GM18517 (cell line): ENCODE data around the gene TMEM219.

Source experiments
- ATAC-seq: cut with Tn5 transposase; IDR thresholded peaks from one replicate; pipeline ENCODE4 v1.9.1; 2021; ENCODE audit warnings: mild to moderate bottlenecking, moderate library complexity; ENCODE audit not compliant: unreplicated experiment

TMEM219 gene

DNA sequence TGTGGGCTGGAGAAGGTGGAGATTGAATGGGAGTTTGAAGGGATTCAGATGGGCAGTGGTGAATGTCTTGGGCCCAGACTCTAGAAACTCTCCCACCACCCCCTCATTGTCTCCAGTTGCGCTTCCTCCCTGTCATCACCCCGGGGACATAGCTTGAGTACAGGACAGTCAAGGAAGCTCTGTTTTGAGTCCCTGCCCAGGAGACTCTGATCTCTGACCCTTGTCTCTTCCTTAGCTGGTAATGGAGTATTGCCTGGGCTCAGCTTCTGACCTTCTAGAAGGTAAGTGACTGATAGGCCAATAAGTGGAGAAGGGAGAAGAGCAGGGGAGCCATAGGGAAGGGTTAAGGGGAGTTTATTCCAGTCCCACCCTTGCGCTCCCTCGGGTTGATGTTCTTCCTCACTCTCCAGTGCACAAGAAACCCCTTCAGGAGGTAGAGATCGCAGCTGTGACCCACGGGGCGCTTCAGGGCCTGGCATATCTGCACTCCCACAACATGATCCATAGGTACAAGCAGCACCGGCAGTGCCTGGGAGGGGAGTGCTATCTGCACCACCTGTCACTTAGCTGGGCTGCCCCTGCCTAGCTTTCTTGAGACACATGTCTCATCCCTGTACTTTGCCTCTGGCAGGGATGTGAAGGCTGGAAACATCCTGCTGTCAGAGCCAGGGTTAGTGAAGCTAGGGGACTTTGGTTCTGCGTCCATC, 16.8 kb downstream of the TMEM219 start:
- ATAC-seq: no peak

DNA sequence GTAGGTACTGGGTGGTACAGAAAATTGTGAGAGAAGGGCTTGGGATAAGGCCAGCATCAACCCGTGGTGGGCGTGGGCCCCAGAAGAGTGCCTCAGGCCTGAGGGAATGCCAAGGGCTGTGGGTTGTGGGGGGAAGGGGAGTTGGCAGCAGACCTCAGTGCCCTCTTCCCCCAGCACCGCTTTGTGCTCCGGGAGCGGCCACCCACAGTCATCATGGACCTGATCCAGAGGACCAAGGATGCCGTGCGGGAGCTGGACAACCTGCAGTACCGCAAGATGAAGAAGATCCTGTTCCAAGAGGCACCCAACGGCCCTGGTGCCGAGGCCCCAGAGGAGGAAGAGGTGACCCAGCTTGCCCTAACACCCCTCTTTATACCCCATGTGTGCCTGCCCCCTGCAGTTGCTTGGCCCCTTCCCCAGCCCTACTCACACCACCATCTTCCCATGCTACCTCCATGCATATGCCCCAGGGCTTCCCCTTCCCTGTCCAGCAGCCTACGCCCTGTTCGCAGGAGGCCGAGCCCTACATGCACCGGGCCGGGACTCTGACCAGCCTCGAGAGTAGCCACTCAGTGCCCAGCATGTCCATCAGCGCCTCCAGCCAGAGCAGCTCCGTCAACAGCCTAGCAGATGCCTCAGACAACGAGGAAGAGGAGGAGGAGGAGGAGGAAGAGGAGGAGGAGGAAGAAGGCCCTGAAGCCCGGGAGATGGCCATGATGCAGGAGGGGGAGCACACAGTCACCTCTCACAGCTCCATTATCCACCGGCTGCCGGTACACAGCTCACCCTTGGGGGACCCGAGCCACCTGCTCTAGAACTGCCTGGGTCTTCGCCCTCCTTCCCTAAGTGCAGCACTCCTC, 20.9 kb downstream of the TMEM219 start:
- ATAC-seq: no peak

- ATAC-seq: no peak
Measured at GRCh38 chr16:29983420-29984136, 21.7 kb downstream of the TMEM219 start.

GRCh38 chr16:29984137-29984763, 22.4 kb downstream of the TMEM219 start:
- ATAC-seq: no peak

DNA sequence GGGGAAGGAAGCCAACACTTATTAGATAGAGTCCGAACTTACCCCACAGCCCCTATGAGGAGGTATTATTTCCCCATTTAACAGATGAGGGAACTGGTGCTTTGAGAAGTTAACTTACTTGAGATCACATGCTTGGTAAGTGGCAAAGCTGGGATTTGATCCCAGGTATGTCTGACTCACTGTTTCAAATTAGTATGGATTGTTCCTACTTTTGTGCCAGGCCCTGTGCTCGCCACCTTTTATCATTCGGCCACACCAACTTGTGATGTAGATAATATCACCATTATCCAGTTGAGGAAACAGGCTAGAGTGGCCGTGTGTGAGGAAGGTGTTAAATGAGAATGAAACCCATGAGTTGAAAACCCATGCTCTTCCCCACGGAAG, 22.9 kb downstream of the TMEM219 start:
- ATAC-seq: no peak

- no peak for ATAC-seq
Measured at GRCh38 chr16:29985271-29985811, 23.5 kb downstream of the TMEM219 start.

DNA sequence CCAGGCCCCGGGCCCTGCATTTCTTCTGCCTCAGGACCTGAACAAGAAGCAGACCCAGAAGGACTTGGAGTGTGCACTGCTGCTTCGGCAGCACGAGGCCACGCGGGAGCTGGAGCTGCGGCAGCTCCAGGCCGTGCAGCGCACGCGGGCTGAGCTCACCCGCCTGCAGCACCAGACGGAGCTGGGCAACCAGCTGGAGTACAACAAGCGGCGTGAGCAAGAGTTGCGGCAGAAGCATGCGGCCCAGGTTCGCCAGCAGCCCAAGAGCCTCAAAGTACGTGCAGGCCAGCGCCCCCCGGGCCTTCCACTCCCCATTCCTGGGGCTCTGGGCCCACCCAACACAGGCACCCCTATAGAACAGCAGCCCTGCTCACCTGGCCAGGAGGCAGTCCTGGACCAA, 24.4 kb downstream of the TMEM219 start:
- ATAC-seq: no peak

DNA sequence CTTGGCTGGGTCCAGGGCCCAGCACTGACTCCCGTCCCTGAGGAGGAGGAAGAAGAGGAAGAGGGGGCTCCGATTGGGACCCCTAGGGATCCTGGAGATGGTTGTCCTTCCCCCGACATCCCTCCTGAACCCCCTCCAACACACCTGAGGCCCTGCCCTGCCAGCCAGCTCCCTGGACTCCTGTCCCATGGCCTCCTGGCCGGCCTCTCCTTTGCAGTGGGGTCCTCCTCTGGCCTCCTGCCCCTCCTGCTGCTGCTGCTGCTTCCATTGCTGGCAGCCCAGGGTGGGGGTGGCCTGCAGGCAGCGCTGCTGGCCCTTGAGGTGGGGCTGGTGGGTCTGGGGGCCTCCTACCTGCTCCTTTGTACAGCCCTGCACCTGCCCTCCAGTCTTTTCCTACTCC, 25.1 kb downstream of the TMEM219 start:
- no peak for ATAC-seq

GRCh38 chr16:29987371-29988085, 25.6 kb downstream of the TMEM219 start:
- ATAC-seq: no peak

DNA sequence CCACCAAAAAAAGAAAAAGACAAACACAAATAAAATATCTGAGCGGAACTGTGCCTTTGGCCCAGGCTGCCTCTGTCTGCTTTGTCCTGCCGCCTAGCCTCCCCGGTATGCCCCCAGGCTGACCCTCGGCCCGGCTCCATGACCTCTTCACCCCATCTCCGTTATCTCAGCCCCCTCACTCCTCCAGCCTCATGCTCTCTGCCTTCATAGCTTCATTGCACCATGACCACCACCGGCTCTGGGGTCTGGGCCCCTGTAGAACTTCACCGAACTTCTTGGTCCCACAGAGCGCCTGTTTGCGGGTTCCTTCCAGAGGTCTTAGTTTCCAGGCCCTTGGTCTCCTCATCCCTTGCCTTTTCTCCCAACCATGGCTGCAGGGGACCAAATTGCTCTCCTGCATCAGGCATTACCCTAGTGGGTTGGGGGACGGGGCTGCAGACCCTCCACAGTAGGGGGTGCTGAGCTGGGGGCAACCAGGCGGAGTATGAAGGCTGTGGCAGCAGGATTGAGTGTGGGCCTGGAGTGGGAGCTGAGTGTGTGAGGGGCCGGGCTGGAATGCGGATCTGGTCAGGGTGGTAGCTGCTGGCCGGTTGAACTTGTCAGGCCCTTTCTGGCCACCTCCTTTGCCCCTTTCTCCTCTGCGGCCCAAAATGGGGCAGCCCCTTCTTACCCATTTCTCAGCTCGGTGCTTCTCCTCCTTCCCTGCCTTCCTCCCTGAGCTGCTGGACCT, 26.6 kb downstream of the TMEM219 start:
- ATAC-seq: no peak

GRCh38 chr16:29989111-29989858, 27.4 kb downstream of the TMEM219 start:
- ATAC-seq: no peak

- ATAC-seq: no peak
Measured at GRCh38 chr16:29990034-29990433, 28.2 kb downstream of the TMEM219 start.

- ATAC-seq: no peak
Measured at GRCh38 chr16:29990883-29991570, 29.1 kb downstream of the TMEM219 start.

- ATAC-seq: no peak
Measured at GRCh38 chr16:29991571-29991904, 29.7 kb downstream of the TMEM219 start.

DNA sequence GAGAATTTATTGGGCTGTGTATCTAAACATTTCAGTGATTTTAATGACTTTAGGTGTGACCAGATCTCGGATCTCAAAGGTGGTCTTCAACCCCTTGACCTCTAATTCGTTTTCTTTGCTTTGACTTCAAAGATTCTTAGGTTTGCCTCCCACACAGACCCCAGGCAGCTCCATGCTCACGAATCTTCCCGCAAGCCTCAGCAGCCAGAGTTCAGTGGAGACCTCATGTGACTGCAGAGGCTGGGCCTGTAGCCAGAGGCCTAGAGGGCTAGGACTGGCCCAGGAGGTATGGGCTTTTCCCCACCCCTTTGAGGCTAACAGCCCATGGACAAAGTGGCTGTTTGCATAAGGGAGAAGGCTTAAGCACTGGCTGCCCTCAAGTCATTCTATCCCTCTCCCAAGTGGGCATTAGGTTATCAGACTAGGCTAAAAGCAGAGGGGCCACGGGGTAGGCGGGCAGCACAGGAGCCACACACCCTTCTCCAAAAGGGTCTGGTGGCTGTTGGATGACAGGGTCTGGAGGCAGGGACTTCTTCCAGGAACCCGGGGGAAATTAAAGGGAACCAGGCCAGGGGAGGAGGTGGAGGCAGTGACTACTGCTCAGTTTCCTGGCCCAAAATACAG, 30.6 kb downstream of the TMEM219 start:
- no peak for ATAC-seq

- ATAC-seq: no peak
Measured at GRCh38 chr16:29993191-29993902, 31.5 kb downstream of the TMEM219 start.

DNA sequence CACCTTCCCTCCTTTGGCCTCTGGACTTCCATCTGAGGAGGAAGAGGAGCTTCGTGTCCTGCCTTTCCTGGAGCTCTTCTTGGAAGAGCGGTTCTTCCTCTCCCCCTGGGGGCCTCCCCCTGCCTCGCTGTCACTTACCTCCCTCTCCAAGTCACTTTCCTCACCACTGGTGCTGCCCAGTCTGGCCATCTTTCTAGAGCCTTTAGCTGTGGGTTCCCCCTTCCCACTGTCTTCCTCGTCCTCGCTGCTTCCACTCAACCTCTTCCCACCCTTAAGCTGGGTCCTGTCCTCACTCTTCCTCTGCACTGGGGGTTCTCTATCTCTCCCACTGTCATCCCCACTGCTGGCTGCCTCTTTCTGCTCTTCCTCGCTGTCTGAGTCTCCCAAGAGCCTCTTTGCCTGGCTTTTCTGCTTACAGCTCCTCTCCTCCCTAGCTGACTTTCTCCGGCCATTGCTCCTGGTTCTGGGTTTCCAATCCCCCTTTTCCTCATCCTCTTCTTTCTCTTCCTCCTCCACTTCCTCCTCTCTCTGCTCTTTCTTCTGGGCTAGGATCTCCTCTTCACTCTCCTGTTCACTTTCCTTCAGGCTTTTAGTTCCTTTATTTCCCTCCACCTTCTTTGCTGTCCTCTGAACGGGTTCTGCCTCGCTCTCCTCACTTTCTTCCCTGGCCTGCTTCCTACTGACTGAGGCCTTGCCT, 32.2 kb downstream of the TMEM219 start:
- ATAC-seq: no peak
